GM21737 (cell line): ENCODE measurements around the gene ID2.
"Not testable (repeated sequence)": the region's sequence is repeated elsewhere in the genome, so short reads cannot be mapped to it uniquely, and the experiment has no call there.

Experiments used
- ATAC-seq: cut with Tn5 transposase; IDR thresholded peaks from one replicate; pipeline ENCODE4 v1.9.1; 2021; ENCODE audit warnings: mild to moderate bottlenecking, moderate library complexity; ENCODE audit not compliant: unreplicated experiment

The ID2 gene

GRCh38 chr2:8725838-8726237 lies 44.0 kb downstream of the ID2 start:
- ATAC-seq = no peak

DNA sequence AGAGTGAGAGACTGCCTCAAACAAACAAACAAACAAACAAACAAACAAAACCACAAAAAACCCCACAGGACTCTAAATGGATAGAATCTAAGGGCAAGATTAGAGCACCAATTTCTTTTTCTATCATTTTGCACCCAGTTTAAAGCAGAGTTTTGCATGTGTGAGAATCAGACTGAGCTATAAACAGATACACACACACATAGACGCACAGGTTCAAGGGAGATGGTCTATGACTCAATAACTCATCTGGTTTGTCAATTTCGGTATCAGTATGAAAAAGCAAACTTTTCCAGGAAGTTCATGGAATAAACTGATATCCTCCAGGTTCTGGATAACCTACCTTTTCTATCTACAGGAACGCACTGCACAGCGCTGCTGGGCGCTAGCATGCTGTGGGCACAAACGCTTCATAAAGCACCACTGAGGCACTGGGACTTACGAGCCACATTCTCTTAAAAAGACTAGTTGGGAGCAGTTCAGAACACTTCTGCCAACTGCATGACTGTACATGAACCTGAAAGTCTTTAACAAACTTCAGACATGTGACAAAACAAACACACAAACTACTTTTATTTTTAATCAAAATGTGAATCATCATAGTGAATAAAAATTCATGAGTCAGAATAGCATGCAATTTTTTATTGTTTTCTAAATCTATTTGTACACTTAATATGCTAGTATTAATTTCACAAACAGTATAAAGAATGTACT lies 46.6 kb downstream of the ID2 start:
- no peak for ATAC-seq

DNA sequence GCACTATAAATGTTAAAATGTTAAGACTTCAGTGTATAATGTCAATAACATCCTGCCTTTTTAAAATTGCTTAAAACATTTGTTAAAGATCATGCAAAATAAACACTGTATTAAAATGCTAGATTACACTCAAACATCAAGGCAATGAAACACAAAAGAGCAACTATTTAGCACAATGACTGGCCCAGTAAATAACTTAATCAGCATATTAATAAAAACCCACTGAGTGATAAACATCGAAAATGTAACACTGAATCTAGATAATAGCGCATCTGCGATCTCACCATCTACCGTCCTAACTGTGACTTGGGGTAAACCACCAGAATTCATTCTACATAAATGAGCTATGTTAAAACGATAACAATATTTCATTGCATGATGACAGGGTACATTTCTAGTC lies 47.2 kb downstream of the ID2 start:
- ATAC-seq = not testable (repeated sequence)

DNA sequence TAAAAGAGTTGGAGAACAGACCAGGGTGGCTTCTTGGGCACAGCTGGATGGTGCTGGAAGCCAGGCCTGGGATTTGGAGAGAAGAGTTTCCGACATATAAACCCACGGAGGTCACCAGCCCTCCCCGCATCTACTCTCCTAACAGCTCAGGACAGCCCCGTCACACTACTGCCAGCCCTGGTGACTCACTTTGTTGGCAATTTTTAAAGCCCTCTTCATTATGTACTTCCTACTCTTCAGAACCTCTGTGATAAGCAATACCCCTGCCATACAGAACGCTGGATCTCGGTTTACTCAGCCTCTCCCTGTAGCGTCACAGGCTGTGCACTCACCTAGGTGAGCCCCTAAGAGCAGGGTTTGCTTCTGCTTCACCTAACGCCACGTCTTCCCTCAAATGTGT lies 48.1 kb downstream of the ID2 start:
- no peak for ATAC-seq

DNA sequence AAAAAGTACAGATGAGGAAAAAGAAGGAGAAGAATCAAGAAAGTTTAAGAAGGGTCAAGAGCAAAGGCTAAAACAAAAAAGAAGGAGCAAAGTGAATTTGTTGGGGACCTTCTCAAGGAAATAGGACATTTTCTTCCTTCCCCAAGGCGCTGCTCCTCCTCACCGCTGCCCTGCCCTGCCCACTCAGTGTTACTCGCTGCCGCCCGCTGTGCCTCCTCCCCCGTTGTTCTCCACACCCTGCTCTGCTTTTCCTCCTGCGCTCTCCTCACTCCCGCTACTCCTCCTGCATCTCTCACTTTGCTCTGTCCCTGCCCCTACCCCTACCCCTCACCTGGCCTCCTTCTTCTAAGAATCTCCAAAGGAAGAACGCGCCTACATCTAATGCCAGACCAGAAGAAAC lies 50.7 kb downstream of the ID2 start:
- ATAC-seq = no peak
